GM12891 (cell line): ENCODE measurements around the gene FMO4.

Experiments used
- POLR2A ChIP-seq: IDR thresholded peaks from 2 replicates; pipeline ENCODE4 v1.6.1; 2011; ENCODE audit warnings: low read depth, low read length, control low read depth
- POLR2AphosphoS5 ChIP-seq: IDR thresholded peaks from 2 replicates; pipeline ENCODE4 v1.6.1; 2011; ENCODE audit warnings: low read depth, low read length, control low read depth
- POU2F2 ChIP-seq: IDR thresholded peaks from 2 replicates; pipeline ENCODE4 v1.6.1; 2011; ENCODE audit warnings: low read depth, mild to moderate bottlenecking, control low read depth, low read length, moderate library complexity
- TAF1 ChIP-seq: IDR thresholded peaks from 2 replicates; pipeline ENCODE4 v1.6.1; 2011; ENCODE audit warnings: low read depth, low read length, control low read depth

DNA sequence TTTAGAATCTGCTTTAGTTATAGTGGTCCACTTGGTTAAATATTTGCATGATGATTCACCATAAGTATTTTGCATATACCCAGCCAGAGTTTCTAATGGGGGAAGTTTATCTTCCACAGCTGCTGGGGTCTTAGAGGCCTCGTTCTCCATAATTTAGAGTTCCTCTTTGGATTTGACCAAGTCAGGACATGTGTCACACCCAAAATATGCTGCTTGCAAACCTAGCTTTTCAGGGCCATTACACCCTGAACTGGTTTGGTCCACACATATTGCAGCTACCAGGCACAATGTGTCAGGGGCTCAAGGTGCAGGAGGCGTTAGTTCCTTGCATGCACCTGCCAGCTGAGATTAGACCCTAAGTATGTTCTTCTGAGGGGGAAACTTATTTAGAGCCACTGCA, 17.1 kb upstream of the FMO4 start:
- TF ChIP-seq TAF1 (no peak), POLR2A (no peak), POU2F2 (no peak), POLR2AphosphoS5 (no peak)
